Chondrocyte (in vitro differentiated cells): ENCODE results near the gene SIGMAR1. TPM values are rescaled to one million over a fixed set of nuclear protein-coding genes. Genes with fewer than 3 reads are reported as not detected.

ENCODE experiments used
- DNase-seq: peaks from one replicate; pipeline ENCODE4 v3.0.0; 2021; ENCODE audit warnings: mixed read lengths, low spot score
- H3K27ac Mint-ChIP-seq: one replicate; pipeline ENCODE4 v1.8.0; 2021; ENCODE audit warnings: mild to moderate bottlenecking, moderate library complexity, mixed read lengths; ENCODE audit not compliant: unreplicated experiment
- H3K27me3 Mint-ChIP-seq: 2 replicates; pipeline ENCODE4 v1.8.0; 2021; ENCODE audit warnings: low read depth, mixed read lengths
- H3K36me3 Mint-ChIP-seq: 2 replicates; pipeline ENCODE4 v1.8.0; 2021; ENCODE audit warnings: low read depth, mixed read lengths
- H3K4me1 Mint-ChIP-seq: 2 replicates; pipeline ENCODE4 v1.8.0; 2021; ENCODE audit warnings: low read depth, mild to moderate bottlenecking, mixed read lengths
- H3K4me3 Mint-ChIP-seq: one replicate; pipeline ENCODE4 v1.8.0; 2021; ENCODE audit warnings: mild to moderate bottlenecking, moderate library complexity, mixed read lengths; ENCODE audit not compliant: unreplicated experiment
- H3K9me3 Mint-ChIP-seq: 2 replicates; pipeline ENCODE4 v1.8.0; 2021; ENCODE audit warnings: low read depth, mixed read lengths
- CTCF ChIP-seq: fragments of 200-600 bp; sonication (generic); IDR thresholded peaks from 2 replicates; pipeline ENCODE4 v1.5.0; 2021; ENCODE audit warnings: antibody characterized with exemption, mild to moderate bottlenecking, moderate library complexity
- total RNA-seq: library from RNA; stranded (reverse); gene quantifications from 3 replicates; pipeline ENCODE4 v1.2.1, GENCODE V29; 2021

Gene SIGMAR1
- total RNA-seq, 1 donor from 2014 or later, result 76.7 TPM

- H3K27ac Mint-ChIP-seq, result peak within 1 kb of the TSS; percentile 19
- TF ChIP-seq CTCF, result no peak
- peaks cover 55% of the 10 kb centered on the region for H3K27me3 Mint-ChIP-seq
- no peaks in the 10 kb centered on the region for H3K36me3 Mint-ChIP-seq
- peak within 1 kb of the TSS; percentile 64 for H3K4me3 Mint-ChIP-seq
- peaks cover 12% of the 10 kb centered on the region for H3K4me1 Mint-ChIP-seq
- no peaks in the 10 kb centered on the region for H3K9me3 Mint-ChIP-seq
- DNase-seq, result no peak
Measured at GRCh38 chr9:34628656-34629490, 8.7 kb downstream of the SIGMAR1 start, which contains the start of gene ARID3C. Gene ARID3C, minus strand, starts transcription at chr9:34629066. Its CDS starts 1,052 bp downstream, at chr9:34628014.

GRCh38 chr9:34627716-34628655, 9.6 kb downstream of the SIGMAR1 start:
- H3K27me3 Mint-ChIP-seq, result peaks cover 55% of the 10 kb centered on the region
- TF ChIP-seq CTCF, result no peak
- peak overlapping the region; percentile 64 for H3K4me3 Mint-ChIP-seq
- no peak for DNase-seq
- H3K9me3 Mint-ChIP-seq, result no peaks in the 10 kb centered on the region
- peak overlapping the region; percentile 19 for H3K27ac Mint-ChIP-seq
- peaks cover 11% of the 10 kb centered on the region for H3K4me1 Mint-ChIP-seq
- H3K36me3 Mint-ChIP-seq, result no peaks in the 10 kb centered on the region

- no peak overlapping the region for H3K4me3 Mint-ChIP-seq
- TF ChIP-seq CTCF, result no peak
- H3K36me3 Mint-ChIP-seq, result no peaks in the 10 kb centered on the region
- peaks cover 19% of the 10 kb centered on the region for H3K4me1 Mint-ChIP-seq
- H3K9me3 Mint-ChIP-seq, result no peaks in the 10 kb centered on the region
- DNase-seq, result no peak
- H3K27me3 Mint-ChIP-seq, result peaks cover 41% of the 10 kb centered on the region
- H3K27ac Mint-ChIP-seq, result no peak overlapping the region
Measured at GRCh38 chr9:34625186-34625486, 12.5 kb downstream of the SIGMAR1 start.

- Mint-ChIP-seq H3K27ac (no peak overlapping the region), H3K4me1 (peaks cover 24% of the 10 kb centered on the region)
Measured at GRCh38 chr9:34624475-34625185, 13.0 kb downstream of the SIGMAR1 start.

More at GRCh38 chr9:34624475-34625185, 13.0 kb downstream of the SIGMAR1 start:
- Mint-ChIP-seq H3K9me3 (no peaks in the 10 kb centered on the region), H3K27me3 (peaks cover 36% of the 10 kb centered on the region), H3K36me3 (no peaks in the 10 kb centered on the region), H3K4me3 (no peak overlapping the region)
- TF ChIP-seq CTCF, result no peak
- DNase-seq, result no peak
